Activated naive CD4-positive, alpha-beta T cell treated with anti-CD3 and anti-CD28 coated beads, Interleukin-2, amount 50 U/mL, for 24 hours (primary cell): Measurements from ENCODE around the gene EIF4B.

ENCODE experiments used
- H3K27ac Mint-ChIP-seq: one replicate; pipeline ENCODE4 v1.8.0; 2021; ENCODE audit warnings: mild to moderate bottlenecking, mixed read lengths
- H3K27me3 Mint-ChIP-seq: one replicate; pipeline ENCODE4 v1.8.0; 2021; ENCODE audit warnings: mixed read lengths
- H3K36me3 Mint-ChIP-seq: one replicate; pipeline ENCODE4 v1.8.0; 2021; ENCODE audit warnings: mixed read lengths
- H3K4me1 Mint-ChIP-seq: one replicate; pipeline ENCODE4 v1.8.0; 2021; ENCODE audit warnings: mixed read lengths
- H3K4me3 Mint-ChIP-seq: one replicate; pipeline ENCODE4 v1.8.0; 2021; ENCODE audit warnings: mild to moderate bottlenecking, mixed read lengths
- H3K9me3 Mint-ChIP-seq: one replicate; pipeline ENCODE4 v1.8.0; 2021; ENCODE audit warnings: mixed read lengths

Gene EIF4B

GRCh38 chr12:53078425-53079225, 72.4 kb downstream of the EIF4B start:
- Mint-ChIP-seq H3K27me3 (no peaks in the 10 kb centered on the region), H3K9me3 (no peaks in the 10 kb centered on the region), H3K36me3 (peaks cover 4% of the 10 kb centered on the region), H3K4me1 (peaks cover 59% of the 10 kb centered on the region), H3K4me3 (peak overlapping the region; percentile 96), H3K27ac (peak overlapping the region; percentile 98)

GRCh38 chr12:53079226-53080117, 73.2 kb downstream of the EIF4B start, which contains the start of gene SPRYD3:
TSS of gene SPRYD3 (minus strand) at chr12:53079390. CDS start at chr12:53079333, 57 bp downstream.
- peak within 1 kb of the TSS; percentile 98 for H3K27ac Mint-ChIP-seq
- peaks cover 4% of the 10 kb centered on the region for H3K36me3 Mint-ChIP-seq
- peaks cover 52% of the 10 kb centered on the region for H3K4me1 Mint-ChIP-seq
- no peaks in the 10 kb centered on the region for H3K9me3 Mint-ChIP-seq
- no peaks in the 10 kb centered on the region for H3K27me3 Mint-ChIP-seq
- H3K4me3 Mint-ChIP-seq, result peak within 1 kb of the TSS; percentile 96

- no peaks in the 10 kb centered on the region for H3K27me3 Mint-ChIP-seq
- H3K9me3 Mint-ChIP-seq, result no peaks in the 10 kb centered on the region
- no peaks in the 10 kb centered on the region for H3K36me3 Mint-ChIP-seq
- H3K4me3 Mint-ChIP-seq, result no peak overlapping the region
- H3K27ac Mint-ChIP-seq, result no peak overlapping the region
- H3K4me1 Mint-ChIP-seq, result peaks cover 21% of the 10 kb centered on the region
Measured at GRCh38 chr12:53082637-53083175, 76.5 kb downstream of the EIF4B start.

GRCh38 chr12:53086361-53086760, 80.1 kb downstream of the EIF4B start:
- H3K27ac Mint-ChIP-seq, result no peak overlapping the region
- no peak overlapping the region for H3K4me3 Mint-ChIP-seq
- H3K27me3 Mint-ChIP-seq, result no peaks in the 10 kb centered on the region
- no peaks in the 10 kb centered on the region for H3K4me1 Mint-ChIP-seq
- H3K36me3 Mint-ChIP-seq, result no peaks in the 10 kb centered on the region
- H3K9me3 Mint-ChIP-seq, result no peaks in the 10 kb centered on the region

- no peak overlapping the region for H3K4me3 Mint-ChIP-seq
- no peaks in the 10 kb centered on the region for H3K4me1 Mint-ChIP-seq
- H3K36me3 Mint-ChIP-seq, result no peaks in the 10 kb centered on the region
- no peak overlapping the region for H3K27ac Mint-ChIP-seq
- no peaks in the 10 kb centered on the region for H3K27me3 Mint-ChIP-seq
- H3K9me3 Mint-ChIP-seq, result no peaks in the 10 kb centered on the region
Measured at GRCh38 chr12:53090105-53090504, 83.8 kb downstream of the EIF4B start.

- H3K4me1 Mint-ChIP-seq, result no peaks in the 10 kb centered on the region
- no peak overlapping the region for H3K4me3 Mint-ChIP-seq
- H3K9me3 Mint-ChIP-seq, result no peaks in the 10 kb centered on the region
- H3K27me3 Mint-ChIP-seq, result no peaks in the 10 kb centered on the region
- no peaks in the 10 kb centered on the region for H3K36me3 Mint-ChIP-seq
- H3K27ac Mint-ChIP-seq, result no peak overlapping the region
Measured at GRCh38 chr12:53090554-53090953, 84.3 kb downstream of the EIF4B start.

- no peaks in the 10 kb centered on the region for H3K27me3 Mint-ChIP-seq
- H3K4me1 Mint-ChIP-seq, result peaks cover under 1% of the 10 kb centered on the region
- no peaks in the 10 kb centered on the region for H3K9me3 Mint-ChIP-seq
- no peak overlapping the region for H3K4me3 Mint-ChIP-seq
- no peak overlapping the region for H3K27ac Mint-ChIP-seq
- H3K36me3 Mint-ChIP-seq, result no peaks in the 10 kb centered on the region
Measured at GRCh38 chr12:53091756-53092155, 85.5 kb downstream of the EIF4B start.
